ENCODE results near the gene SLAIN1. TPM values are rescaled to one million over a fixed set of nuclear protein-coding genes. Genes with fewer than 3 reads are reported as not detected.

SLAIN1 gene
- total and polyA plus RNA-seq, 2 of the 4 experiments (the other 2 are of a cell fraction) = 0.29 to 0.36 TPM

DNA sequence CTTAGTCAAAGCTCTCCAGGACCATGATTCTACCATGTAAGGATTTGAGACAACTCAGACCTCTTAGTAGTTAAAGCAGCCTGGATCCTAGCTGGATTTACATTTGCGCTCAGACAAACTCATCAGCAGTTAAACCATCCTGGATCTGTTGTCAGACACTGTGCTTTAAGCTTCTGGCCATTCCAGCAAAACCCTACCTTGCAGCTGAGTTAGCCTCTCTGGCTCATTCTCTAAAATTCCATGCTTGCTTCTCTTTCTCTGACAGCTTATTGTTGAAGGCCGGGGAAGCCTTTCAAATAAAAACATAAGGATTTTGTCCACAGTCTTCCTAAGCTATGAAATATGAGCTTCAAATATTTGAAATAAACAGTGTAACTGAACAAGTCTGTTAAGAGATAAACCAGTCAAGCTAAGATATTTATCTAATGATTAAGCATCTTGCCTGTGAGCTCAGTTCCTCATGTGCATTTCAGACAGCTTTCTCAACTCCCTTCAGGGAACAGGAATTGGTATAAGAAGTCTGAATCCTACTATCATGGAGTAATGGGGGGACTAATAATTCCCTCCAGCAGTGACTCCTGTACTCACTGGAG is 89.3 kb downstream of the SLAIN1 start:
- Histone ChIP-seq H2BK120ac (ENCODE audit: low read depth, low read length) (no peak overlapping the region), H2AFZ (replicated peaks; ENCODE audit: low read length, poor library complexity) (no peak overlapping the region), H3K9ac (ENCODE audit: low read depth, low read length) (no peak overlapping the region), H2BK15ac (ENCODE audit: low read depth, low read length) (no peak overlapping the region), H3K79me1 (ENCODE audit: low read depth in 1 of 2, low read length in 2 of 2) (no peaks in the 10 kb centered on the region), H3K4me2 (ENCODE audit: low read depth, low read length) (peak overlapping the region; percentile 26; the same call in 1 of the 2 replicates), H3K4me1 (ENCODE audit: control insufficient read depth, insufficient read depth, low read length) (peaks cover 7% of the 10 kb centered on the region; the same call in 1 of the 2 replicates), H2BK20ac (ENCODE audit: low read depth, low read length) (no peak overlapping the region), H3K36me3 (ENCODE audit: control insufficient read depth, insufficient read depth, low read length) (no peaks in the 10 kb centered on the region), H3K56ac (ENCODE audit: extremely low read depth, insufficient read depth, low read length) (no peak overlapping the region), H3K9me1 (ENCODE audit: insufficient read depth, low read length) (no peaks in the 10 kb centered on the region), H3K4me3 (ENCODE audit: insufficient read depth, low read depth, low read length) (no peak overlapping the region), H2AK5ac (ENCODE audit: low read depth, low read length) (0 out of 2 replicates have a peak overlapping the region, but pooled peaks have one; percentile 44), H4K91ac (ENCODE audit: insufficient read depth, low read depth, low read length) (no peak overlapping the region; the same call in 1 of the 2 replicates), H3K27me3 (ENCODE audit: control insufficient read depth, insufficient read depth, low read length) (no peaks in the 10 kb centered on the region), H2BK5ac (ENCODE audit: low read depth, low read length, poor library complexity, severe bottlenecking) (no peak overlapping the region), H4K5ac (ENCODE audit: low read depth, low read length) (no peak overlapping the region), H4K8ac (ENCODE audit: low read depth in 2 of 2, low read length in 2 of 2) (peak overlapping the region in 1 of 2 experiments; percentile 34; a peak in 1 of 4 replicates), H3K23ac (ENCODE audit: low read depth, low read length) (no peak overlapping the region), H3K14ac (replicated peaks; ENCODE audit: low read depth, low read length) (no peak overlapping the region), H3K4ac (ENCODE audit: low read depth, low read length) (no peak overlapping the region), H4K20me1 (ENCODE audit: insufficient read depth, low read length) (no peaks in the 10 kb centered on the region), H3K18ac (ENCODE audit: low read depth, low read length) (no peak overlapping the region; the same call in 1 of the 2 replicates), H3K9me3 (ENCODE audit: control insufficient read depth, insufficient read depth, low read length) (peaks cover 14% of the 10 kb centered on the region), H3K27ac (ENCODE audit: insufficient read depth, low read length) (peak overlapping the region; percentile 64; the same call in 1 of the 2 replicates), H2AK9ac (replicated peaks; ENCODE audit: low read depth, low read length, poor library complexity) (no peak overlapping the region)
- no CpG with 5 or more reads among the region's 2 CpGs for WGBS, 2 experiments (ENCODE audit: extremely low coverage in 2 of 2, insufficient read length in 1 of 2)
- ChIA-PET CTCF (interaction anchor here (2.5 kb wide), 1 partner anchor 334 kb away, joined by 15 read pairs; no protein-coding TSS in a partner anchor), POLR2A (ENCODE audit: unreplicated experiment) (no interaction called here)
- BruUV-seq (replicated peaks) = no TSS peak
- no peak for TF ChIP-seq CHD1 (IDR thresholded peaks at IDR 0.05; ENCODE audit: low read depth, low read length)
- no peak for TF ChIP-seq MXI1 (IDR thresholded peaks at IDR 0.05; ENCODE audit: borderline replicate concordance, low read depth, low read length)
- TF ChIP-seq POLR2A (IDR thresholded peaks at IDR 0.05; ENCODE audit: low read depth, low read length) = no peak
- no peak for TF ChIP-seq FOS (IDR thresholded peaks at IDR 0.05; ENCODE audit: low read depth, low read length)
- no peak for TF ChIP-seq RAD21 (IDR thresholded peaks at IDR 0.05; ENCODE audit: low read length)
- no peak for TF ChIP-seq RCOR1 (IDR thresholded peaks at IDR 0.05; ENCODE audit: insufficient replicate concordance, low read length)
- no peak for TF ChIP-seq RFX5 (IDR thresholded peaks at IDR 0.05; ENCODE audit: low read depth, low read length)
- TF ChIP-seq MAFK (IDR thresholded peaks at IDR 0.05; ENCODE audit: low read depth, low read length) = no peak
- in situ Hi-C loops (cut with MboI; ENCODE audit: low sequenced_read_pairs) = no loop called here
- dilution Hi-C loops (cut with HindIII; ENCODE audit: low sequenced_read_pairs, unreplicated experiment) = no loop called here
- ATAC-seq (ENCODE audit: low read depth) (peak; percentile 86), DNase-seq (no peak)
- intact Hi-C loops (cut with micrococcal nuclease) = loop anchor here (5.0 kb wide), 1 partner anchor 131 kb away; the partner anchor contains the start of gene EDNRB
